ENCODE results near the gene SAP30L.

The SAP30L gene

GRCh38 chr5:154406826-154407225 is 39.0 kb upstream of the SAP30L start:
- H3K56ac ChIP-seq (ENCODE audit: low read length) = no peak overlapping the region
- H3K79me2 ChIP-seq (ENCODE audit: control insufficient read depth, insufficient read depth, low read length) = no peaks in the 10 kb centered on the region
- no peak overlapping the region for H3K27ac ChIP-seq (ENCODE audit: low read depth, low read length)
- H3K79me1 ChIP-seq (ENCODE audit: low read length) = no peaks in the 10 kb centered on the region
- H2BK5ac ChIP-seq (ENCODE audit: low read length) = no peak overlapping the region
- H3K4me1 ChIP-seq (ENCODE audit: control insufficient read depth, low read depth, low read length) = peaks cover 6% of the 10 kb centered on the region
- H3K9ac ChIP-seq (ENCODE audit: low read length) = no peak overlapping the region
- H2BK120ac ChIP-seq (ENCODE audit: low read depth, low read length) = no peak overlapping the region
- no peak overlapping the region for H2AK5ac ChIP-seq (ENCODE audit: low read length)
- H3K27me3 ChIP-seq (ENCODE audit: insufficient read depth, low read length, poor library complexity) = no peaks in the 10 kb centered on the region
- H2BK15ac ChIP-seq (replicated peaks; ENCODE audit: low read depth) = no peak overlapping the region
- WGBS (ENCODE audit: extremely low coverage, insufficient coverage, low lambda C conversion rate) = no CpG with 5 or more reads among the region's 4 CpGs
- DNase-seq = no peak
- no peak overlapping the region for H3K23ac ChIP-seq (ENCODE audit: low read length)
- no peak overlapping the region for H3K4me2 ChIP-seq (ENCODE audit: low read length)
- no peak overlapping the region for H4K5ac ChIP-seq (ENCODE audit: low read length)
- no peaks in the 10 kb centered on the region for H3K36me3 ChIP-seq (ENCODE audit: control insufficient read depth, insufficient read depth, low read length)
- H3K4me3 ChIP-seq (ENCODE audit: low read length) = no peak overlapping the region
- H3K4ac ChIP-seq (ENCODE audit: low read depth, low read length) = no peak overlapping the region
- no peak overlapping the region for H4K8ac ChIP-seq (ENCODE audit: low read depth, low read length)
- H3K18ac ChIP-seq (ENCODE audit: low read length) = no peak overlapping the region

- DNase-seq = no peak
- no peaks in the 10 kb centered on the region for H3K79me1 ChIP-seq (ENCODE audit: low read length)
- no peak overlapping the region for H3K4me3 ChIP-seq (ENCODE audit: low read length)
- no peak overlapping the region for H3K4me2 ChIP-seq (ENCODE audit: low read length)
- no CpG with 5 or more reads among the region's 6 CpGs for WGBS (ENCODE audit: extremely low coverage, insufficient coverage, low lambda C conversion rate)
- H3K27ac ChIP-seq (ENCODE audit: low read depth, low read length) = no peak overlapping the region
- no peak overlapping the region for H2BK5ac ChIP-seq (ENCODE audit: low read length)
- no peak overlapping the region for H3K9ac ChIP-seq (ENCODE audit: low read length)
- no peak overlapping the region for H4K8ac ChIP-seq (ENCODE audit: low read depth, low read length)
- H3K27me3 ChIP-seq (ENCODE audit: insufficient read depth, low read length, poor library complexity) = no peaks in the 10 kb centered on the region
- H3K56ac ChIP-seq (ENCODE audit: low read length) = no peak overlapping the region
- no peak overlapping the region for H2BK120ac ChIP-seq (ENCODE audit: low read depth, low read length)
- H3K4me1 ChIP-seq (ENCODE audit: control insufficient read depth, low read depth, low read length) = peaks cover 6% of the 10 kb centered on the region
- no peak overlapping the region for H2BK15ac ChIP-seq (replicated peaks; ENCODE audit: low read depth)
- H3K23ac ChIP-seq (ENCODE audit: low read length) = no peak overlapping the region
- H3K18ac ChIP-seq (ENCODE audit: low read length) = no peak overlapping the region
- no peak overlapping the region for H4K5ac ChIP-seq (ENCODE audit: low read length)
- no peak overlapping the region for H3K4ac ChIP-seq (ENCODE audit: low read depth, low read length)
- no peaks in the 10 kb centered on the region for H3K36me3 ChIP-seq (ENCODE audit: control insufficient read depth, insufficient read depth, low read length)
- H2AK5ac ChIP-seq (ENCODE audit: low read length) = no peak overlapping the region
- H3K79me2 ChIP-seq (ENCODE audit: control insufficient read depth, insufficient read depth, low read length) = no peaks in the 10 kb centered on the region
These were observed 37.0 kb upstream of the SAP30L start for GRCh38 chr5:154408811-154409210.

- no peak overlapping the region for H3K27ac ChIP-seq (ENCODE audit: low read depth, low read length)
- WGBS (ENCODE audit: extremely low coverage, insufficient coverage, low lambda C conversion rate) = no CpG with 5 or more reads among the region's 15 CpGs
- H2AK5ac ChIP-seq (ENCODE audit: low read length) = no peak overlapping the region
- H3K56ac ChIP-seq (ENCODE audit: low read length) = no peak overlapping the region
- H4K5ac ChIP-seq (ENCODE audit: low read length) = no peak overlapping the region
- H3K23ac ChIP-seq (ENCODE audit: low read length) = no peak overlapping the region
- H3K18ac ChIP-seq (ENCODE audit: low read length) = no peak overlapping the region
- H3K27me3 ChIP-seq (ENCODE audit: insufficient read depth, low read length, poor library complexity) = no peaks in the 10 kb centered on the region
- no peaks in the 10 kb centered on the region for H3K79me2 ChIP-seq (ENCODE audit: control insufficient read depth, insufficient read depth, low read length)
- no peak overlapping the region for H2BK5ac ChIP-seq (ENCODE audit: low read length)
- H3K4me2 ChIP-seq (ENCODE audit: low read length) = no peak overlapping the region
- H4K8ac ChIP-seq (ENCODE audit: low read depth, low read length) = no peak overlapping the region
- H3K9ac ChIP-seq (ENCODE audit: low read length) = no peak overlapping the region
- no peak overlapping the region for H2BK120ac ChIP-seq (ENCODE audit: low read depth, low read length)
- no peak for DNase-seq
- H3K36me3 ChIP-seq (ENCODE audit: control insufficient read depth, insufficient read depth, low read length) = no peaks in the 10 kb centered on the region
- peaks cover 6% of the 10 kb centered on the region for H3K4me1 ChIP-seq (ENCODE audit: control insufficient read depth, low read depth, low read length)
- no peak overlapping the region for H3K4me3 ChIP-seq (ENCODE audit: low read length)
- no peaks in the 10 kb centered on the region for H3K79me1 ChIP-seq (ENCODE audit: low read length)
- no peak overlapping the region for H3K4ac ChIP-seq (ENCODE audit: low read depth, low read length)
- H2BK15ac ChIP-seq (replicated peaks; ENCODE audit: low read depth) = no peak overlapping the region
These were observed 36.5 kb upstream of the SAP30L start for GRCh38 chr5:154409230-154409840.

GRCh38 chr5:154410008-154410407 is 35.8 kb upstream of the SAP30L start:
- H3K9ac ChIP-seq (ENCODE audit: low read length) = no peak overlapping the region
- H3K36me3 ChIP-seq (ENCODE audit: control insufficient read depth, insufficient read depth, low read length) = no peaks in the 10 kb centered on the region
- no peaks in the 10 kb centered on the region for H3K79me2 ChIP-seq (ENCODE audit: control insufficient read depth, insufficient read depth, low read length)
- no peak overlapping the region for H2BK5ac ChIP-seq (ENCODE audit: low read length)
- DNase-seq = no peak
- no peak overlapping the region for H4K8ac ChIP-seq (ENCODE audit: low read depth, low read length)
- no peaks in the 10 kb centered on the region for H3K27me3 ChIP-seq (ENCODE audit: insufficient read depth, low read length, poor library complexity)
- no peaks in the 10 kb centered on the region for H3K79me1 ChIP-seq (ENCODE audit: low read length)
- no peak overlapping the region for H4K5ac ChIP-seq (ENCODE audit: low read length)
- H3K56ac ChIP-seq (ENCODE audit: low read length) = no peak overlapping the region
- no peak overlapping the region for H2AK5ac ChIP-seq (ENCODE audit: low read length)
- no peak overlapping the region for H2BK120ac ChIP-seq (ENCODE audit: low read depth, low read length)
- peaks cover 6% of the 10 kb centered on the region for H3K4me1 ChIP-seq (ENCODE audit: control insufficient read depth, low read depth, low read length)
- H3K27ac ChIP-seq (ENCODE audit: low read depth, low read length) = no peak overlapping the region
- H3K4me3 ChIP-seq (ENCODE audit: low read length) = no peak overlapping the region
- H3K4ac ChIP-seq (ENCODE audit: low read depth, low read length) = no peak overlapping the region
- H3K23ac ChIP-seq (ENCODE audit: low read length) = no peak overlapping the region
- H3K4me2 ChIP-seq (ENCODE audit: low read length) = no peak overlapping the region
- no peak overlapping the region for H2BK15ac ChIP-seq (replicated peaks; ENCODE audit: low read depth)
- no peak overlapping the region for H3K18ac ChIP-seq (ENCODE audit: low read length)

- Histone ChIP-seq H3K36me3 (ENCODE audit: control insufficient read depth, insufficient read depth, low read length) (no peaks in the 10 kb centered on the region), H3K4me3 (ENCODE audit: low read length) (no peak overlapping the region), H3K27me3 (ENCODE audit: insufficient read depth, low read length, poor library complexity) (no peaks in the 10 kb centered on the region), H3K18ac (ENCODE audit: low read length) (no peak overlapping the region), H3K4me1 (ENCODE audit: control insufficient read depth, low read depth, low read length) (peaks cover 6% of the 10 kb centered on the region), H3K4me2 (ENCODE audit: low read length) (no peak overlapping the region), H2BK15ac (replicated peaks; ENCODE audit: low read depth) (no peak overlapping the region), H4K5ac (ENCODE audit: low read length) (no peak overlapping the region), H3K79me1 (ENCODE audit: low read length) (no peaks in the 10 kb centered on the region), H3K4ac (ENCODE audit: low read depth, low read length) (no peak overlapping the region), H3K23ac (ENCODE audit: low read length) (no peak overlapping the region), H4K8ac (ENCODE audit: low read depth, low read length) (no peak overlapping the region), H3K27ac (ENCODE audit: low read depth, low read length) (no peak overlapping the region), H2AK5ac (ENCODE audit: low read length) (no peak overlapping the region), H3K79me2 (ENCODE audit: control insufficient read depth, insufficient read depth, low read length) (no peaks in the 10 kb centered on the region), H2BK5ac (ENCODE audit: low read length) (no peak overlapping the region), H3K9ac (ENCODE audit: low read length) (no peak overlapping the region), H2BK120ac (ENCODE audit: low read depth, low read length) (no peak overlapping the region), H3K56ac (ENCODE audit: low read length) (no peak overlapping the region)
- no peak for DNase-seq
- WGBS (ENCODE audit: extremely low coverage, insufficient coverage, low lambda C conversion rate) = no CpG with 5 or more reads among the region's 6 CpGs
These were observed 35.0 kb upstream of the SAP30L start for GRCh38 chr5:154410786-154411185.

- no peak overlapping the region for H4K5ac ChIP-seq (ENCODE audit: low read length)
- no CpG with 5 or more reads among the region's 5 CpGs for WGBS (ENCODE audit: extremely low coverage, insufficient coverage, low lambda C conversion rate)
These were observed 34.5 kb upstream of the SAP30L start for GRCh38 chr5:154411338-154411737.

More at GRCh38 chr5:154411338-154411737, 34.5 kb upstream of the SAP30L start:
- no peaks in the 10 kb centered on the region for H3K36me3 ChIP-seq (ENCODE audit: control insufficient read depth, insufficient read depth, low read length)
- H3K4me3 ChIP-seq (ENCODE audit: low read length) = no peak overlapping the region
- no peak overlapping the region for H2BK5ac ChIP-seq (ENCODE audit: low read length)
- H3K23ac ChIP-seq (ENCODE audit: low read length) = no peak overlapping the region
- no peak overlapping the region for H3K27ac ChIP-seq (ENCODE audit: low read depth, low read length)
- no peak overlapping the region for H3K4me2 ChIP-seq (ENCODE audit: low read length)
- H3K56ac ChIP-seq (ENCODE audit: low read length) = no peak overlapping the region
- H2AK5ac ChIP-seq (ENCODE audit: low read length) = no peak overlapping the region
- H3K9ac ChIP-seq (ENCODE audit: low read length) = no peak overlapping the region
- DNase-seq = no peak
- H2BK15ac ChIP-seq (replicated peaks; ENCODE audit: low read depth) = no peak overlapping the region
- H3K4me1 ChIP-seq (ENCODE audit: control insufficient read depth, low read depth, low read length) = peaks cover 6% of the 10 kb centered on the region
- H4K8ac ChIP-seq (ENCODE audit: low read depth, low read length) = no peak overlapping the region
- no peak overlapping the region for H2BK120ac ChIP-seq (ENCODE audit: low read depth, low read length)
- H3K79me2 ChIP-seq (ENCODE audit: control insufficient read depth, insufficient read depth, low read length) = no peaks in the 10 kb centered on the region
- H3K27me3 ChIP-seq (ENCODE audit: insufficient read depth, low read length, poor library complexity) = no peaks in the 10 kb centered on the region
- no peak overlapping the region for H3K18ac ChIP-seq (ENCODE audit: low read length)
- no peaks in the 10 kb centered on the region for H3K79me1 ChIP-seq (ENCODE audit: low read length)
- H3K4ac ChIP-seq (ENCODE audit: low read depth, low read length) = no peak overlapping the region
